K562 (cell line): Measurements from ENCODE around the gene BCORL1. TPM values are rescaled to one million over a fixed set of nuclear protein-coding genes. Genes with fewer than 3 reads are reported as not detected.

Experiments used
- ATF1 ChIP-seq, 2 experiments: fragments of 450-650 bp in 1 of 2; IDR thresholded peaks; 2 replicates each; pipeline ENCODE4 v1.6.1; 2016; ENCODE audit warnings: missing compliant biosample characterization in 1 of 2, missing genetic modification characterization in 1 of 2
- CCNT2 ChIP-seq: IDR thresholded peaks from 2 replicates; pipeline ENCODE4 v1.6.1; 2011; ENCODE audit warnings: borderline replicate concordance, low read depth, mild to moderate bottlenecking, moderate library complexity, mixed read lengths, low read length; ENCODE audit not compliant: insufficient read length; ENCODE audit errors: extremely low read depth
- CTBP1 ChIP-seq: fragments of 450-650 bp; IDR thresholded peaks from 2 replicates; pipeline ENCODE4 v1.6.1; 2016; ENCODE audit warnings: borderline replicate concordance
- CTCF ChIP-seq, 3 experiments: IDR thresholded peaks in 2 of 3; conservative IDR thresholded peaks in 1 of 3; 2 replicates each; pipeline ENCODE4 v1.5.1; 2011 to 2012; ENCODE audit warnings: low read length in 3 of 3, mild to moderate bottlenecking in 3 of 3, control low read depth in 2 of 3, improper control_type of control experiment in 1 of 3, inconsistent platforms in 1 of 3, low read depth in 1 of 3, mixed read lengths in 1 of 3, moderate library complexity in 1 of 3; ENCODE audit not compliant: insufficient read depth in 2 of 3
- ETS2 ChIP-seq: IDR thresholded peaks from 2 replicates; pipeline ENCODE4 v1.6.1; 2016; ENCODE audit warnings: borderline replicate concordance, missing genetic modification characterization, mild to moderate bottlenecking, moderate library complexity, missing compliant biosample characterization; ENCODE audit not compliant: poor library complexity, severe bottlenecking
- HNRNPK ChIP-seq: fragments of 200-400 bp; formaldehyde crosslinking; IDR thresholded peaks from one replicate; pipeline ENCODE4 v1.6.1; 2018; ENCODE audit warnings: mild to moderate bottlenecking, low read depth, low read length; ENCODE audit not compliant: poor library complexity, severe bottlenecking
- MAFG ChIP-seq: fragments of 450-650 bp; conservative IDR thresholded peaks from 2 replicates; pipeline ENCODE4 v1.6.1; 2016; ENCODE audit warnings: missing genetic modification characterization, missing compliant biosample characterization
- MGA ChIP-seq: fragments of 450-650 bp; IDR thresholded peaks from 2 replicates; pipeline ENCODE4 v1.6.1; 2016; ENCODE audit warnings: mild to moderate bottlenecking, moderate library complexity
- NCOA2 ChIP-seq, 2 experiments: fragments of 450-650 bp; IDR thresholded peaks; 2 replicates each; pipeline ENCODE4 v1.6.1; 2018; ENCODE audit warnings: mild to moderate bottlenecking in 2 of 2, moderate library complexity in 1 of 2; ENCODE audit not compliant: partially characterized antibody in 2 of 2
- POLR2A ChIP-seq: fragments of 450-650 bp; conservative IDR thresholded peaks from 2 replicates; pipeline ENCODE4 v1.6.1; 2016
- POU5F1 ChIP-seq: fragments of 150-350 bp; IDR thresholded peaks from 2 replicates; pipeline ENCODE4 v1.6.1; 2014; ENCODE audit warnings: borderline replicate concordance, low read length, low read depth, mild to moderate bottlenecking; ENCODE audit not compliant: partially characterized antibody
- SETDB1 ChIP-seq: IDR thresholded peaks from one replicate; pipeline ENCODE4 v1.6.1; 2012; ENCODE audit warnings: low read length, control low read depth, inconsistent platforms
- ZC3H11A ChIP-seq: IDR thresholded peaks from 2 replicates; pipeline ENCODE4 v1.6.1; 2012; ENCODE audit warnings: low read depth, low read length, improper control_type of control experiment
- ZNF253 ChIP-seq: fragments of 250-450 bp; sonication (Bioruptor Pico); conservative IDR thresholded peaks from 2 replicates; pipeline ENCODE4 v1.6.1; 2021; ENCODE audit warnings: mild to moderate bottlenecking
- ZNF589 ChIP-seq: fragments of 200-800 bp; sonication (Bioruptor generic); IDR thresholded peaks from 2 replicates; pipeline ENCODE4 v1.6.1; 2016; ENCODE audit warnings: low read depth, missing genetic modification characterization, missing compliant biosample characterization
- polyA plus RNA-seq, 8 experiments: library from polyadenylated mRNA; depleted of rRNA in 4 of 8; stranded (reverse) in 5 of 8; unstranded in 3 of 8; fragments of >200 nt; fragmentation: Nextera tagmentation in 2 of 8; fragmentation: Illumina TruSeq in 1 of 8; extraction: Ambion mirVana in 2 of 8; extraction: Trizol in 1 of 8; gene quantifications; 2 replicates each; pipeline versions ENCODE4 v1.2.1 to v1.2.3, GENCODE V29; 2011 to 2014; ENCODE audit warnings: inconsistent platforms in 1 of 8, missing spikeins in 1 of 8
- total RNA-seq, 7 experiments: library from RNA; depleted of rRNA in 6 of 7; stranded (reverse); fragments of >200 nt in 6 of 7; fragmentation: Illumina TruSeq in 2 of 7; extraction: Trizol in 2 of 7; gene quantifications; 2 replicates each; pipeline versions ENCODE4 v1.2.1 to v1.2.3, GENCODE V29; 2011 to 2021; ENCODE audit warnings: low replicate concordance in 1 of 7

Gene BCORL1
- total and polyA plus RNA-seq, 9 of the 15 experiments (the other 6 are each of a cell fraction or from before 2014, with no cell fraction given) = 0.48 to 29.6 (median 2.1) TPM

GRCh38 chrX:130091980-130092522 lies 109.6 kb downstream of the BCORL1 start (continued):
- peak; percentile 46; the same call in 1 of the 2 replicates for TF ChIP-seq CTBP1
- no peak for TF ChIP-seq NCOA2 (IDR thresholded peaks at IDR 0.05; ENCODE audit: partially characterized antibody in 2 of 2)
- no peak for TF ChIP-seq ZNF589 (CRISPR knock-in tag)
- TF ChIP-seq POLR2A = peak; percentile 46
- TF ChIP-seq ZC3H11A = no peak
- no peak for TF ChIP-seq ATF1 (CRISPR knock-in tag; IDR thresholded peaks at IDR 0.05)
- TF ChIP-seq ATF1 (tag; IDR thresholded peaks at IDR 0.05) = no peak
- no peak for TF ChIP-seq MAFG (tag)
- TF ChIP-seq SETDB1 = no peak
- TF ChIP-seq ETS2 (tag) = no peak
- no peak for TF ChIP-seq ZNF253
- TF ChIP-seq HNRNPK = no peak
- no peak for TF ChIP-seq POU5F1
- no peak for TF ChIP-seq CCNT2
- TF ChIP-seq CTCF (IDR thresholded peaks at IDR 0.05 in 2 of 3, conservative IDR thresholded peaks at IDR 0.05 in 1 of 3; ENCODE audit: insufficient read depth in 2 of 3, low read depth in 1 of 3, low read length in 3 of 3) = peak; percentile 22 to 65 (median 49); a peak in 4 of 6 replicates
- no peak for TF ChIP-seq MGA
